Colonic mucosa (tissue), 4 donors: Measurements from ENCODE around the gene RPS6KA3. TPM values are rescaled to one million over a fixed set of nuclear protein-coding genes. Genes with fewer than 3 reads are reported as not detected.

ENCODE experiments used
- DNase-seq: peaks from one replicate; pipeline ENCODE4 v3.0.0-alpha.2; 2020
- H3K27ac ChIP-seq: fragments of 200-600 bp; one replicate; pipeline ENCODE4 v1.8.0; 2021
- H3K27me3 ChIP-seq: fragments of 200-600 bp; one replicate; pipeline ENCODE4 v1.8.0; 2021
- H3K36me3 ChIP-seq: fragments of 200-600 bp; one replicate; pipeline ENCODE4 v1.8.0; 2021
- H3K4me1 ChIP-seq: fragments of 200-600 bp; one replicate; pipeline ENCODE4 v1.8.0; 2021; ENCODE audit warnings: mild to moderate bottlenecking
- H3K4me3 ChIP-seq: fragments of 200-600 bp; one replicate; pipeline ENCODE4 v1.8.0; 2021
- H3K9ac ChIP-seq, 2 donors: one replicate each; pipeline ENCODE4 v1.7.0; 2013; ENCODE audit warnings: control low read depth in 2 of 2, low read depth in 2 of 2, low read length in 2 of 2
- H3K9me3 ChIP-seq: fragments of 200-600 bp; one replicate; pipeline ENCODE4 v1.8.0; 2021
- CTCF ChIP-seq: fragments of 200-600 bp; IDR thresholded peaks from one replicate; pipeline ENCODE4 v1.8.0; 2022; ENCODE audit warnings: antibody characterized with exemption, mild to moderate bottlenecking
- intact Hi-C: fragments of 100-400 bp; cut with DNase I; formaldehyde crosslinking; loops from one replicate; pipeline ENCODE4 v1.14.1; 2022
- total RNA-seq, 2 donors: library from RNA; stranded (reverse); fragmentation: NEBNext Ultra II Directional in 1 of 2; extraction: Animal tissue kit (Norgen Biotek cat#: 25700) in 1 of 2; gene quantifications; one replicate each; pipeline ENCODE4 v1.2.1, GENCODE V29; 2021
- donor health status: healthy.
- donor health status: DM: no; HTN: no; CAD: no.
- donor health status: DM: no; HTN: no; CAD: no.

RPS6KA3 gene
- total RNA-seq, 2 donors from 2014 or later, result 77.0 to 110 TPM

- Histone ChIP-seq H3K36me3 (no peaks in the 10 kb centered on the region), H3K27me3 (no peaks in the 10 kb centered on the region), H3K9ac (peak overlapping the region; percentile 54 to 73), H3K9me3 (no peaks in the 10 kb centered on the region), H3K4me3 (peak overlapping the region; percentile 52), H3K4me1 (no peaks in the 10 kb centered on the region), H3K27ac (peak overlapping the region; percentile 76)
- peak; percentile 58 for DNase-seq
- no peak for TF ChIP-seq CTCF
- intact Hi-C loops, result no loop called here
These were observed 1.4 kb downstream of the RPS6KA3 start for GRCh38 chrX:20265221-20265725.

- no peaks in the 10 kb centered on the region for H3K4me1 ChIP-seq
These were observed 3.2 kb downstream of the RPS6KA3 start for GRCh38 chrX:20263474-20263873.

GRCh38 chrX:20260885-20261284 lies 5.8 kb downstream of the RPS6KA3 start:
- no peaks in the 10 kb centered on the region for H3K9me3 ChIP-seq
- H3K4me3 ChIP-seq, result no peak overlapping the region
- H3K4me1 ChIP-seq, result no peaks in the 10 kb centered on the region
- no peaks in the 10 kb centered on the region for H3K36me3 ChIP-seq
- H3K27me3 ChIP-seq, result no peaks in the 10 kb centered on the region
- no peak overlapping the region for H3K9ac ChIP-seq
- no peak for DNase-seq
- TF ChIP-seq CTCF, result no peak
- no peak overlapping the region for H3K27ac ChIP-seq
- intact Hi-C loops, result no loop called here

More at GRCh38 chrX:20263474-20263873, 3.2 kb downstream of the RPS6KA3 start:
- no peaks in the 10 kb centered on the region for H3K27me3 ChIP-seq
- intact Hi-C loops, result no loop called here
- H3K27ac ChIP-seq, result no peak overlapping the region
- H3K9me3 ChIP-seq, result no peaks in the 10 kb centered on the region
- H3K9ac ChIP-seq, result no peak overlapping the region
- no peaks in the 10 kb centered on the region for H3K36me3 ChIP-seq
- no peak for DNase-seq
- H3K4me3 ChIP-seq, result no peak overlapping the region
- TF ChIP-seq CTCF, result no peak

- H3K4me1 ChIP-seq, result no peaks in the 10 kb centered on the region
- TF ChIP-seq CTCF, result no peak
- no peaks in the 10 kb centered on the region for H3K36me3 ChIP-seq
- H3K4me3 ChIP-seq, result no peak overlapping the region
- no peak overlapping the region for H3K27ac ChIP-seq
- no peak overlapping the region for H3K9ac ChIP-seq
- H3K27me3 ChIP-seq, result no peaks in the 10 kb centered on the region
- H3K9me3 ChIP-seq, result no peaks in the 10 kb centered on the region
- intact Hi-C loops, result loop anchor here (5.0 kb wide), 1 partner anchor 187 kb away; no protein-coding TSS in a partner anchor
- DNase-seq, result no peak
These were observed 11.9 kb downstream of the RPS6KA3 start for GRCh38 chrX:20254712-20255299.

- DNase-seq, result no peak
- Histone ChIP-seq H3K27me3 (no peaks in the 10 kb centered on the region), H3K36me3 (no peaks in the 10 kb centered on the region), H3K4me3 (no peak overlapping the region), H3K4me1 (no peaks in the 10 kb centered on the region), H3K9me3 (no peaks in the 10 kb centered on the region), H3K9ac (no peak overlapping the region), H3K27ac (peak overlapping the region; percentile 56)
- no peak for TF ChIP-seq CTCF
- intact Hi-C loops, result loop anchor here (5.0 kb wide), 1 partner anchor 189 kb away; no protein-coding TSS in a partner anchor
These were observed 13.5 kb downstream of the RPS6KA3 start for GRCh38 chrX:20253232-20253543.
